ENCODE results near the gene UTP4. TPM values are rescaled to one million over a fixed set of nuclear protein-coding genes. Genes with fewer than 3 reads are reported as not detected.

The UTP4 gene
- polyA plus RNA-seq, 4 donors, result 37.3 to 63.4 (median 56.7) TPM

DNA sequence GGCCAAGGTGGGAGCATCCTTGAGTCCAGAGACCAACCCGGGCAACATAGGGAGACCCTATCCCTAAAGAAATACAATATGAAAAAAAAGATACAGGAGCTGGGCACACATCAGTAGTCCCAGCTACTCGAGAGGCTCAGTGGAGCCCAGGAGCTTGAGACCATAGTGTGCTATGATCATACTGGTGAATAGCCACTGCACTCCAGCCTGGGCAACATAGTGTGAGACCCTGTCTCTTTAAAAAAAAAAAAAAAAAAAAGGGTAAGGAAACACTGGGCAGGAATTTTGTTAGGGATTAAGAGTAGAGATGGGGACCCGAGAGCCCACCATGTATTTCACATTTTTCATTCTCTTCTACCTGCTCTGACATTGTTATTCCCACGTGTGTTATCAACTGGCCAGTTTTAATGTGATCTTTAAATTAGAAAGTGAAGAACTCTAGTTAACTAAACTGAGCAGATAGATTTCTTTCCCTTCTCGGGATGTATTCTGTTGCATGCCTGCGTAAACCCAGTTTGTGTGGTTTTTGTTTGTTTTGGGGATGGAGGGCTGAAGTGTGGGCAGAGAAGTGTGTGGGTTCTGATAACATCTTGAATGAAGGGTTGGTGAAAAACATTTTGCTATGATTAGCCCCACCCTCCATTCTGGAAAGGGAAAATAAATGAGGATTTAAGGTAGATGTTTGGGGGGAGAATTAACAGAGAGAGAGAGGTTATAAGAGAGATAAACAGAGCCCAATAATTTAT lies 37.3 kb downstream of the UTP4 start:
- no peak for DNase-seq (ENCODE audit: low read depth in 4 of 4, low spot score in 3 of 4)

DNA sequence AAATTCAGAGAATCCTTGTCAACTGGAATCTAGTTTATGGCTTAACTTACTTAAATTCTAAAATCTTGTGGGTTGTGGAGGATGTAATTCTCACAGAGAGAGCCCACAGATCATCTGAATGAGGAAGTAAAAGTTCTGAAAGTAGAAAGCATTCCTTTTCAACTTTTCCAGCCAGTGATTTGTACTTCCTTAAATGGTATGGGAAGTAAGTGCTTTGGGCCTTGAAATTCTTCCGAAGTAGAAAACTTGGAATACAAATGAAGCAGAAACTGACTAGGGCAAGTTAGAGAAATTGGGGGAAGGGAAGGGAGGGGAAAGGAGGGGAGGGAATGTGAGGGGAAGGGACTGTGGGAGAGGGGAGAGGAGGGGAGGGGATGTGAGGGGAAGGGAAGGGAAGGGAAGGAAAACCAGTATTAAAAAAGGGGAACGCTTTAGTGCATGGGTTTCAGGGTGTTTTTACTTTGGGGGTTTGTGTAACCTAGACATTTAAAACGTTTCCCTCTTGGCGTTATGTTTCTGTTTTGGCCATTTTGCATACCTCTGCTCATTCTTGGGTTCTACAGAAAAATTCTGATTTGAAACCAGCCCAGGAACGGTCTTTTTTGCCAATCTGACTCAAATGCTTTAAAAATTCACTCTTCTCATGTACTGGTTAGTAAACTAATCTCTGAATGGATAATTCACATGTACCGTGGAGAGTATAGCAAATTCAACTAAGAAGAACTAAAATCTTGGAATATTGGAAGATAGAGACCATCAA lies 39.1 kb downstream of the UTP4 start:
- DNase-seq (ENCODE audit: low read depth in 4 of 4, low spot score in 3 of 4), result no peak

DNA sequence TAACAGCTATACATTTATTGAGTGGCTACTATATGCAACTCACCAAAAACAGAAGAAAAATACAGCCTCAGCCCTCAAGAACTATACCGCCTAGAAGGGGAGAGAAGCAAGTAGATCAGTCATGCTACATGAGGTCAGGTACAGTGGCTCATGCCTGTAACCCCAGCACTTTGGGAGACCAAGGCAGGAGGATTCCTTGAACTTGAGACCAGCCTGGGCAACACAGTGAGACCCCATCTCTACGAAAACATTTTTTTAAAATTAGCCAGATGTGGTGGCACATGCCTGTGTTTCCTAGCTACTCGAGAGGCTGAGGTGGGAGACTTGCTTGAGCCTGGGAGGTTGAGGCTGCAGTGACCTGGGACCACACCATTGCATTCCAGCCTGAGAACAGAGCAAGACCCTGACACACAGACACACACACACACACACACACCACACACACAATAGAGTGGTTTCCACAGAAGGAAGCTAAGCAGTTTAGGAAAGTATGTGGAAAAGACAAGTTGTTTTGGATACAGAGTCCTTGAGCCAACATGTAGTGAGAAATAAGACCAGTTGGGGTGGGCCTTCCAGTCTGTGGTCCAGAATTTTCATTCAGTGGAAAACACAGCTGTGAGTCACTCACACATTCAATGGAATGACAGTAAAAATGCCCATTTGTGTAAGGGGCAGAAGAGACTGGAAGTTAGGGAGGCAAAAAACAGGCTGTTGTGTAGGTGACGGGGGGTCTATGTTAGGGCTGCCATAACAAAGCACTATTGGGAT lies 43.8 kb downstream of the UTP4 start:
- no peak for DNase-seq (ENCODE audit: low read depth in 4 of 4, low spot score in 3 of 4)

GRCh38 chr16:69179328-69180010 lies 47.0 kb downstream of the UTP4 start:
- peak in 2 of 4 donors; percentile 36 to 46 for DNase-seq (ENCODE audit: low read depth in 4 of 4, low spot score in 3 of 4)

- no peak for DNase-seq (ENCODE audit: low read depth in 4 of 4, low spot score in 3 of 4)
These were observed 47.5 kb downstream of the UTP4 start for GRCh38 chr16:69180011-69180338.

- DNase-seq (ENCODE audit: low read depth in 4 of 4, low spot score in 3 of 4), result no peak
These were observed 50.4 kb downstream of the UTP4 start for GRCh38 chr16:69182730-69183416.

GRCh38 chr16:69186642-69187445 lies 54.4 kb downstream of the UTP4 start, which contains the start of gene SNTB2:
SNTB2 (plus strand) TSS chr16:69187164; CDS start chr16:69187167, 3 bp downstream.
- peak in 3 of 4 donors; percentile 82 to 87 (median 83) for DNase-seq (ENCODE audit: low read depth in 4 of 4, low spot score in 3 of 4)

- no peak for DNase-seq (ENCODE audit: low read depth in 4 of 4, low spot score in 3 of 4)
These were observed 55.2 kb downstream of the UTP4 start for GRCh38 chr16:69187446-69188235.

GRCh38 chr16:69188236-69188549 lies 55.7 kb downstream of the UTP4 start:
- DNase-seq (ENCODE audit: low read depth in 4 of 4, low spot score in 3 of 4), result no peak

DNA sequence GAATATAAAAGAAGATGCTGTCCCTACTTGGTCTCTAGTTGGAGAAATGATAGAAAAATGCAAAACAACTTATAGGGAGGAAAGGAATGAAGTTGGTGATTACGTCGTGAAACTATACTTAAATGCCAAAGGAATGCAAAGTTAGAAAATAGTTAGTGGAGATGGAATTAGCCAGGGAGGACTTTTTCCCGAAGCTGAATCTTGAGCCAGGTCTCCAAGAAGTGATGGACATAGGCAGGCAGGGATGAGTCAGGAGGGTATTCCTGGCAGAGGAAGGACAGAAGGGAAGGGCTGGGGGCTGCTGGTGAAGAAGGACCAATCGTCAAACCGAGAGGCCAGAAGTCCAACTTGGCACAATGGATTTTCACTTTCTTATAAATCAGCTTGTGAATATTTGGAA lies 56.3 kb downstream of the UTP4 start:
- no peak for DNase-seq (ENCODE audit: low read depth in 4 of 4, low spot score in 3 of 4)

DNA sequence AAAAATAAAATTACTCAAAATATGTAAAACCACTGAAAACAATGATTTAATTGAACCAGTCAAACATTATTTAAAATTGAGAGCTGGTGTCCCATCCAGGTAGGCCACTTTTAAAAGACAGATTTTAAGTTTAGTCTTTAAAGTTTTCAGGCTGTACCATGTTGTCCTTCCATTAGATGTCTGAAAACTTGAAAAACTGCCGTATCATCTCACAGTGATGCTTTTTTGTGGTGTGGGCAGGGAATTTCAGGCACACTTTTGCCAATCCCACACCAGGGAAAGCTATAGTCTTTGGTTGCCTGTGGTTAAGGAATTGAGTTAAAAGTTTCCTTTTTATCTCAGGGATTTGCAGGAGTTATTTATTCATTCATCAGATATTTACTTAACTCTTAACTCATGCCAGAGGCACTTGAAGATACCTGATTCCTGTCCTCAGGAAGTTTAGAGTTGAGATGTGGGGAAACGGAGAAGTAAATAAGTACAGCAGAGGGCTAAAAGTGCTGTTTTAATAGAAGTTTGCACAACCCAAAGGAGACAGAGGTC lies 57.7 kb downstream of the UTP4 start:
- no peak for DNase-seq (ENCODE audit: low read depth in 4 of 4, low spot score in 3 of 4)

DNA sequence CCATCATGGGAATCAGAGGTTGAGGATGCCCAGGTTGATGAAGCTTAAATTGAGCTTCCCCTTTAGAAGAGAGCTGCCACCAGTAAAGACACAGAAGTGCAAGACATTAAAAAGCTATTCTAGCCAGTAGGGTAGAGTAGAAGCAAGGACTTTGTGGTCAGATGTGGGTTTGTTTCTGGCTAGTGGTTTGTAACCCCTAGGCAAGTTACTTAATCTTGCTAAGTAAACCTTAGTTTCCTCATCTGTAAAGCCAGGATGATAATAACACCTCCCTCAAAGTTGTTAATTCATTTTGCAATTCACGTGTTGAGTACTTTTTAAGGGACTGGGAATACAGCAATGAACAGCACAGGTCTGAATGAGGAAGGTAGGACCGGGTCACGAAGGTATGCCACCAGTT lies 58.1 kb downstream of the UTP4 start:
- DNase-seq (ENCODE audit: low read depth in 4 of 4, low spot score in 3 of 4), result no peak

- no peak for DNase-seq (ENCODE audit: low read depth in 4 of 4, low spot score in 3 of 4)
These were observed 58.7 kb downstream of the UTP4 start for GRCh38 chr16:69191136-69191535.

DNA sequence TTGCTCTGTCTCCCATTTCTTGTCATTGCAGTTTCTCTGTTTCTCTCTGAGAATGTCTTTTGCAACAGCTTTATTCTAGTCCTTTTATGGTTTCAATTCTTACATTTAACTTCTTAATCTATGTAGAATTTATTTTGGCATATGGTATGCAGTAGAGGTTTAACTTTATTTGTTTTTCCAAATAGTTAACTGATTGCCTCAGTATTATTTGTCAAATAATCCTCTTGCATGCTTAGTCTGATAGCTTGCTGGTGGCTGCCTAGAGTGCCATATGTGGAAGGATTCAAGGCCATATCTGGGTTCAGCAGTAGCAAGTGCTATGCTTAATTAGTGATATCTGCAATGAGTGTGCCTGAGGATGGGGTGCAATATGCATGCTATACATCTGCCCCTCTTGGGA lies 61.4 kb downstream of the UTP4 start:
- DNase-seq (ENCODE audit: low read depth in 4 of 4, low spot score in 3 of 4), result no peak

DNA sequence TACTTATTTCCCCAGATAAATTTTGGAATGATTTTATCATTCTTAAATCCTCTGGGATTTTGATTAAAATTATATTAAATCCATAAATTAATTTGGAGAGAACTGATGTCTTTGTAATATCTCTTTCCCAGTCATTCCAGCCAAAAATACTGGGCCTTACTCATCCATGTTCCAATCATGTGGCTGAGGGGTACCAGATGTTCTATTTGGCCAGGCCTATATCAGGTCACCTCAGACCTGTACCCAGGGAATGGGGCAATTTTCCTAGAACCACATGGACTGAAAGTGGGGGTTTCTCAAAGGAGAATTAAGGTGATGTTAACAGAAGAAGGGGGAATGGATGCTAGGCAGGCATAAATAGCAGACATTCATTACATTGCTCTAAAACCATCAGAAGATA lies 62.0 kb downstream of the UTP4 start:
- no peak for DNase-seq (ENCODE audit: low read depth in 4 of 4, low spot score in 3 of 4)

GRCh38 chr16:69195369-69196029 lies 63.0 kb downstream of the UTP4 start:
- no peak for DNase-seq (ENCODE audit: low read depth in 4 of 4, low spot score in 3 of 4)

- no peak for DNase-seq (ENCODE audit: low read depth in 4 of 4, low spot score in 3 of 4)
These were observed 65.1 kb downstream of the UTP4 start for GRCh38 chr16:69197573-69197972.

DNA sequence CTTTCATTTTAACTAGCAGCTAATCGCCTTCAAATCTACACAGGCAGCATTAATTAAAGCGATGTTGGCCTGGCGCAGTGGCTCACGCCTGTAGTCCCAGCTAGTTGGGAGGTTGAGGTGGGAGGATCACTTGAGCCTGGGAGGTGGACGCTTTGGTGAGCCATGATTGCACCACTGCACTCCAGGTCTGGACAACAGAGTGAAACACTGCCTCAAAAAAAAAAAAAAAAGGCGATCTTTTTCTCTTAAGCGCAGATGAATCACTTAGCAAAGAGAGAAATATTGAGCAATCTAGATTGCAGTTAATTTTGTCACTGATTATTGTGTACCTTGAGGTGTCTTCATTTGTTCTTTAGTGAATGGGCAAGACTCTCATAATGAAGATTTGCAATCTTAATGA lies 66.9 kb downstream of the UTP4 start:
- no peak for DNase-seq (ENCODE audit: low read depth in 4 of 4, low spot score in 3 of 4)

Measured in left renal pelvis (tissue), 4 donors.